Measurements from ENCODE around the gene MEGF11. TPM values are rescaled to one million over a fixed set of nuclear protein-coding genes. Genes with fewer than 3 reads are reported as not detected.

MEGF11 gene
- polyA plus RNA-seq, 1 donor, result 3.9 TPM

DNA sequence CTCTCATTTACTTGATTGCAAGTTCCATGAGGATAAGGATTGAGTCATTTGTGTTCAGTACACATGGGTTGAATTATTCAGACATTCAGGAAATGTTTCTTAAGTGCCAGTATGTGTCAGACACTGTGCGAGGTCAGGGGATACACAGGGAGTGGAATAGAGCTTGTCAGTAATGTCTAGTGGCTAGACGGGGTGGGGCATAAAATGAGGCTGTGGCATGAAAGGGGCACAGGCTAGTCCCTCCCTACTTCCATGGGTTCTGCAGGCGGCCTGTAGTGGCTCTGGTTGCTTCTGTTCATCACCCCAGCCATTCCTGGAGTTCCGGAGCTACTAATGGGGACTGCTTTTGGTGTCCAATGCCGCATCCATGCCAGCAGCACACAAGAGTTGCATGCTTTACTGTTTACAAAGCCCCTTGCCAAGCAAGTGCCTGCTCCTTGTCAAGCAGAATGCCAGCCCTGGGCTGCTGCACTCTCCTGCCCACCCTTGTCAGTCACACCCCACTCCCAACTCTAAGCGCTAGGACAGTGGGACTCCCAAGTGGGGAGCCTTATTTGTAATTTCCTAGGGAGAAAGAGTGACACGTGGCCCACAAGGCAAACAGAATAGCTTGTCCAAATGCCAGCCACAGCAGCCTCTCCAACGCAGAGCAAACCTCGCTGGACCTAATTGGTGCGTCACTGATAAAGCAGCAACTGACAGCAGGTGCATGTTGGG lies 313.5 kb downstream of the MEGF11 start:
- no peak for DNase-seq

GRCh38 chr15:65938604-65939003 lies 314.9 kb downstream of the MEGF11 start:
- no peak for DNase-seq

DNA sequence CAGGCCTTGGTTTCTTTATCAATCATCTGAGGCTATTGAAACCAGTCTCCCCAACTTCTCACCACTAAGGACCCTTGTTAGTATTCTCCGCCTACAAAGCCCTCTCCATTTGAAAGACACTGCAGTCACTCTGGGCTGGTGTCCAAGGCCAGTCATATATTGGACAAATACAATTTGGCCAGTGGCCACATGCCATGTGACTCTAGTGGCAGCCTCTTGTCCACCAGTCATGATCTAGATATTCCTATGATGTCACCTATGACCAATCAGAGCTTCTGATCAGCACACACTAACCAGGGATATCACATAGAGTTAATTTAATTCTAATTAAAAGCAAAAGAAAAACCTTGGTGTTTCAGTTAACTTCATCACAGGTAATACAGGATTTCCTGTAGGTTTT lies 316.1 kb downstream of the MEGF11 start:
- DNase-seq, result no peak

DNA sequence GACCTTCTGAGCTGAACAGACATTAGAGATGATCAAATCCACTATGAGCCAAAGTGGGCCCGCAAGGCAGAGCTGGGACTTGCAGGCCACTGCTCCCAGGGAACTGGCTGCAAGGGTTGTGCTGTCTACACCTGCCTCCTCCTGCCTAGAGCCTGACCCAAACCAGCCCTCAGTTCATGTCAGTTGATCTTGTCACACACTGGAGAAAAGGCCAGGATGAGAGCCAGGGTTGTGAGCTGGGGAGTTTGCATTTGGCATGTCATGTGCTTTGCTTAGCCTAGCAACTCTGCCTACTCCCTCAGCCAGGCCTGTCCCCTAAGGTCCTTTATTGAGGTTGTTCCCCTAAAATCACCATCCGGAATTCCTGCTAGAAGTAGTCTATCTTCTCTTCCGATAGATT lies 316.5 kb downstream of the MEGF11 start:
- no peak for DNase-seq

GRCh38 chr15:65936282-65936681 lies 317.3 kb downstream of the MEGF11 start:
- no peak for DNase-seq

DNA sequence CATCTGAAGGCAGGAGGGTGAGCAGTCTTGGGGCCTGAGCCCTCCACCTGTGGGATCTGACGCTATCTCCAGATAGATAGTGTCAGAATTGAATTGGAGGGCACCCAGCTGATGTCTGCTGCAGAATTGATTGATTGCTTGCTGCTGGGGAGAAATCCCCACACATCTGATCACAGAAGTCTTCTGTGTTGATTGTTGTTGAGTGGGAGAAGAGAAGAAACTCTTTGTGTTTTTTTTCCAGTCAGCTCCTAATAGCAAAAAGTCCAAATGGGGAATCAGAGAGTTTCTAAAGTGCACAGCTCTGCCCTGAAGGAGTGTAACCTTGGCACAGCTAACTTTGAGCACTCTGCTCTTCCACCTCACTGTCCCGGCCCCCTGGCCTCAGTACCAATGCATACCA lies 318.2 kb downstream of the MEGF11 start:
- no peak for DNase-seq

GRCh38 chr15:65931221-65931620 lies 322.3 kb downstream of the MEGF11 start:
- DNase-seq, result no peak

- DNase-seq, result no peak
These were observed 323.4 kb downstream of the MEGF11 start for GRCh38 chr15:65930134-65930533.

GRCh38 chr15:65929573-65929972 lies 324.0 kb downstream of the MEGF11 start:
- DNase-seq, result no peak

- no peak for DNase-seq
These were observed 326.0 kb downstream of the MEGF11 start for GRCh38 chr15:65927545-65927944.

DNA sequence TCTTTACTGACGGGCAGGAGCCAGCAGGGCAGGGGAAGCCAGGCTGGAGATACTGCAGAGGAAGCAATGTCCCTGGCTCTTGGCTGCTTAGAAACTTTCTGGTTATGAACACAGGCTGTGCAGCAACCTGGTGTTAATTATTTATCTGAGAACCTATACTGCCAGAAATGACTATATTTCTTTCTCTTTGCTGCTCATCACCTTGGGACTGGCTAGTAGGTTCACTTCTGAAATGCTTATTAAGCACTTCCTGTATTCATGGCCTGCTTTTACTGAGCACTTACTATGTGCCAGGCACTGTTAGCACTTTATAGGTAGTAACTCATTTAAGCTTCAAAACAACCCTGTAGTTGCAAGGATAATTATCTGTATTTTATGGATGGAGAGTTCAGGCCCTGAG lies 326.7 kb downstream of the MEGF11 start:
- no peak for DNase-seq

- no peak for DNase-seq
These were observed 327.1 kb downstream of the MEGF11 start for GRCh38 chr15:65926459-65926858.

DNA sequence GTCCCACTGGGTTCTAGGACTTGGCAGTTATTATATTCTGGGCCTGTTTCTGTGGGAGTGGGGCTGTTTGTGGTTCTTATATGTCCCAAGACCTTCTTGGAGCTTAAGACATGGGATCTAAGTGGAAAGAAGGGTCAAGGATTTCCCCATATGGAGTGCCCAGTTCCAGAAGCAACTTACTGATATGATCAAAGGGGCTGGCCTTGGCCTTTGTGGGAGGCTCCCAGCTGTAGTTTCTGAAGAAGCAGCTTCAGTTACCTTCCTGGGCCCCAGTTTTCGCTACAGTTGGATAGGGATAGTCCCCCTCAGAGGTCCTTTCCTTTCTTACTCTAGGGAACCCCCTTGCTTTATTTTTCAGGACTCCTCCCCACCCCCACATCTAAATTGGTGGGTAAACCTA lies 328.2 kb downstream of the MEGF11 start:
- no peak for DNase-seq

DNA sequence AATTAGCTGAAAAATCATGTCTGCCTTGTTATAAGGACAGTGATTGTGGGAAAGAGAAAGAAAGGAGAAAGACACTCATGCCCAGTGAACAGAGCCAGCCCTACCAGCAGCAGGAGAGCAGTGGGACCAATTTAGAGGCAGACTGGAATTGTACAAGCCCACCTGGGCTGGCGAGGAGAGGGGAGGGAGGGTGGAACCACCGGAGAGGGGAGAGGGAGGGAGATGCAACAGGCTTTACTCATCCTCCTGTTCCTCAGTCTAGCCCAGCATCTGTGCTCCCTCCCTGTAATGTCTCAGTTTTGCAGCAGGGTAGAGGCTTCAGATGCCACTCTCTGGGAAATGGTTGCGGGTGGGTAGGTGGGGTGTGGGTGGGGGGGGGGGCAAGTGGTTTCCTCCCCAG lies 329.5 kb downstream of the MEGF11 start:
- no peak for DNase-seq

DNA sequence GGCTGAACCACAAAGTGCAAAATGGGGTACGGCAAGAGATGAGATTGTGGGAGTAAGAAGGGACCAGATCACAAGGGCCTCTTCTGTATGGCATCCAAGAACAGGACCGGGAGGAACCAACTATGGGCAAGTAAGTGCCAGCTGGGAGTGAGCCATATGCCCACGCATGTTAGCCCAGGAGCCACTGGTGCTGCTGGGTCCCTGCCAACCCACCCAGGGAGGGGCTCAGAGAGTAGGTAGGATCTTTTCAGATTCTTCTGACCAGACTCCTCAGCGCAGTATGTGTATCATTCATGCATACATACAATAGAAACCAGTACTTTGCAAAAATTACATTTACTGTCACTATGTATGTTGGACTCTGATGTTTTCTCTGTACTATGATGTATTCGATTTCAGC lies 330.3 kb downstream of the MEGF11 start:
- no peak for DNase-seq

- DNase-seq, result no peak
These were observed 330.9 kb downstream of the MEGF11 start for GRCh38 chr15:65922621-65923020.

- no peak for DNase-seq
These were observed 331.8 kb downstream of the MEGF11 start for GRCh38 chr15:65921780-65922179.

- DNase-seq, result no peak
These were observed 332.7 kb downstream of the MEGF11 start for GRCh38 chr15:65920825-65921309.

DNA sequence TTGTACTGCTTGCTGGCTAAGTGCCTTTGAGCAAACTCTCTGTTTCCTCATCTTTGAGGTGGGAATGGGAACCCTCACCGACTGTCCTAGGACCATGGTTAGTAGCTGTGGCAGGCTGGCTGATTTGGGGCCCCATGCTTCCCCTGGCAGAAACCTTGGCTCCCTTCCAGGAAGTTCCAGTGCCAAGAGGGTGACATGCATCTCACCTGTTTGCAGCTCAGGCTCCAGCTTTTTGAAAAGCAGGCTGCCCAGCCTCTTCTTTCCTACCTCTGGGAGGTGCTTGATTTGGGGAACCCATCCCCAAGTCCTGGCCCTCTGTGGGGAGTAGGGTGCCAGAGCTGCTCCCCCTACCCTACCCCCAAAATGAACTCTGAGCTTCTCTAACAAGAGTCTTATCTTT lies 333.4 kb downstream of the MEGF11 start:
- no peak for DNase-seq

GRCh38 chr15:65919353-65919752 lies 334.2 kb downstream of the MEGF11 start:
- no peak for DNase-seq

GRCh38 chr15:65918945-65919344 lies 334.6 kb downstream of the MEGF11 start:
- no peak for DNase-seq

GRCh38 chr15:65918357-65918920 lies 335.1 kb downstream of the MEGF11 start:
- DNase-seq, result no peak

DNA sequence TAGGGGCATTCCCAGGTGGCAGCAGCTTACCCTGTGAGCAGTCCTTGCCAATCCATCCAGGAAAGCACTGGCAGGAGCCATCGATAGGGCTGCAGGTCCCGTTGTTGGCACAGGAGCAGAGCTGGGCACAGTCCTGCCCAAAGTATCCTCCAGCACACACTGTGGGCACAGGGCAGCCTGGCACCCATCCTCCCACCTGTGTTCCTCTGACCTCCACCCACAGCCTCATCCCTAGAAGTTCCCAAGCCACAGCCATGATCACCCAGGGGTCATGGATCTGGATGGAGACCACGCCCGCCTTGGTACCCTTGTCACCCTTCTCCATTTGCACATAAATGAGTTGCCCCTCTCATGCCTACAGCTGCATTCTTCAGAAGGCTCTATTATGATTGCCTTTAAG lies 335.6 kb downstream of the MEGF11 start:
- no peak for DNase-seq

GRCh38 chr15:65917407-65917756 lies 336.2 kb downstream of the MEGF11 start:
- DNase-seq, result no peak
